GM23338 (cell line): Measurements from ENCODE around the gene TLR9. TPM values are rescaled to one million over a fixed set of nuclear protein-coding genes. Genes with fewer than 3 reads are reported as not detected.

Source experiments
- ATAC-seq: fragments of 200-7000 bp; cut with Tn5 transposase; 3 replicates; pipeline ENCODE4 v1.9.1; 2020
- DNase-seq: peaks from one replicate; pipeline ENCODE4 v3.0.0-alpha.2; 2015; ENCODE audit warnings: low spot score
- H2AFZ ChIP-seq: fragments of 200-600 bp; sonication (generic); 2 replicates; pipeline ENCODE4 v1.8.0; 2016; ENCODE audit warnings: antibody characterized with exemption, mild to moderate bottlenecking, moderate library complexity
- H3F3A ChIP-seq: fragments of 200-600 bp; sonication (generic); replicated peaks from 2 replicates; pipeline ENCODE4 v1.8.0; 2017; ENCODE audit warnings: antibody characterized with exemption, mixed run types, low read depth
- H3K27ac ChIP-seq: fragments of 200-600 bp; sonication (generic); 2 replicates; pipeline ENCODE4 v1.6.1; 2016; ENCODE audit warnings: low read depth
- H3K27me3 ChIP-seq: fragments of 200-600 bp; sonication (generic); 2 replicates; pipeline ENCODE4 v1.8.0; 2016; ENCODE audit warnings: mild to moderate bottlenecking, mixed run types, moderate library complexity; ENCODE audit not compliant: insufficient read depth
- H3K36me3 ChIP-seq: fragments of 200-600 bp; sonication (generic); 2 replicates; pipeline ENCODE4 v1.8.0; 2016; ENCODE audit warnings: mild to moderate bottlenecking; ENCODE audit not compliant: insufficient read depth
- H3K4me1 ChIP-seq: fragments of 200-600 bp; sonication (generic); 2 replicates; pipeline ENCODE4 v1.8.0; 2016; ENCODE audit warnings: mild to moderate bottlenecking, moderate library complexity; ENCODE audit not compliant: insufficient read depth
- H3K4me2 ChIP-seq: fragments of 200-600 bp; sonication (generic); 2 replicates; pipeline ENCODE4 v1.7.1; 2017; ENCODE audit warnings: mixed run types
- H3K4me3 ChIP-seq: fragments of 200-600 bp; sonication (generic); 2 replicates; pipeline ENCODE4 v1.6.1; 2016; ENCODE audit warnings: mixed run types
- H3K79me2 ChIP-seq: fragments of 200-600 bp; sonication (generic); replicated peaks from 2 replicates; pipeline ENCODE4 v1.8.0; 2017; ENCODE audit warnings: mild to moderate bottlenecking; ENCODE audit not compliant: insufficient read depth
- H3K9me2 ChIP-seq: fragments of 200-600 bp; sonication (generic); 2 replicates; pipeline ENCODE4 v1.8.0; 2017; ENCODE audit not compliant: insufficient read depth
- H4K20me1 ChIP-seq: fragments of 200-600 bp; sonication (generic); replicated peaks from 2 replicates; pipeline ENCODE4 v1.8.0; 2017; ENCODE audit warnings: mild to moderate bottlenecking; ENCODE audit not compliant: insufficient read depth
- H3K27ac Mint-ChIP-seq: 2 replicates; pipeline ENCODE4 v1.8.0; 2020; ENCODE audit warnings: inconsistent platforms, mild to moderate bottlenecking, moderate library complexity, mixed read lengths
- H3K27me3 Mint-ChIP-seq: 3 replicates; pipeline ENCODE4 v1.8.0; 2022; ENCODE audit warnings: low read depth, mild to moderate bottlenecking, moderate library complexity, mixed read lengths, inconsistent platforms; ENCODE audit not compliant: insufficient read depth, poor library complexity
- H3K36me3 Mint-ChIP-seq: 3 replicates; pipeline ENCODE4 v1.8.0; 2021; ENCODE audit warnings: low read depth, mild to moderate bottlenecking, inconsistent platforms, moderate library complexity, mixed read lengths
- H3K4me1 Mint-ChIP-seq: 3 replicates; pipeline ENCODE4 v1.8.0; 2020; ENCODE audit warnings: mild to moderate bottlenecking, inconsistent platforms, mixed read lengths
- H3K4me3 Mint-ChIP-seq: 3 replicates; pipeline ENCODE4 v1.8.0; 2021; ENCODE audit warnings: moderate library complexity, mild to moderate bottlenecking, inconsistent platforms, mixed read lengths
- H3K9me3 Mint-ChIP-seq: 3 replicates; pipeline ENCODE4 v1.8.0; 2020; ENCODE audit warnings: moderate library complexity, mild to moderate bottlenecking, inconsistent platforms, mixed read lengths
- CREB1 ChIP-seq: fragments of 250-450 bp; sonication (Bioruptor Pico); IDR thresholded peaks from 2 replicates; pipeline ENCODE4 v1.5.0; 2020; ENCODE audit warnings: low read depth, mild to moderate bottlenecking, moderate library complexity
- CTCF ChIP-seq, 2 experiments: fragments of 200-600 bp in 1 of 2; sonication (generic) in 1 of 2; conservative IDR thresholded peaks; 2 replicates each; pipeline versions ENCODE4 v1.5.1 to v1.6.1; 2016 to 2017; ENCODE audit warnings: antibody characterized with exemption in 2 of 2, low read depth in 2 of 2, mild to moderate bottlenecking in 2 of 2, moderate library complexity in 1 of 2
- ETS1 ChIP-seq: IDR thresholded peaks from 2 replicates; pipeline ENCODE4 v1.6.1; 2016; ENCODE audit warnings: antibody characterized with exemption
- EZH2 ChIP-seq: fragments of 200-600 bp; sonication (generic); IDR thresholded peaks from one replicate; pipeline ENCODE4 v1.8.0; 2017; ENCODE audit warnings: antibody characterized with exemption, mild to moderate bottlenecking, low read depth; ENCODE audit not compliant: unreplicated experiment
- EZH2phosphoT487 ChIP-seq: fragments of 200-600 bp; sonication (generic); IDR thresholded peaks from one replicate; pipeline ENCODE4 v1.8.1; 2018; ENCODE audit warnings: antibody characterized with exemption; ENCODE audit not compliant: unreplicated experiment
- JUNB ChIP-seq: IDR thresholded peaks from one replicate; pipeline ENCODE4 v1.6.1; 2016; ENCODE audit warnings: antibody characterized with exemption; ENCODE audit not compliant: unreplicated experiment
- ZNF331 ChIP-seq: fragments of 250-450 bp; sonication (Bioruptor Pico); IDR thresholded peaks from 2 replicates; pipeline ENCODE4 v1.5.0; 2020; ENCODE audit warnings: low read depth, mild to moderate bottlenecking, moderate library complexity
- ZNF462 ChIP-seq: fragments of 250-450 bp; sonication (Bioruptor Pico); IDR thresholded peaks from 2 replicates; pipeline ENCODE4 v1.5.0; 2020; ENCODE audit warnings: mild to moderate bottlenecking, moderate library complexity
- polyA plus RNA-seq: library from polyadenylated mRNA; unstranded; fragments of >200 nt; fragmentation: Nextera tagmentation; extraction: Ambion mirVana; gene quantifications from 2 replicates; pipeline ENCODE4 v1.2.1, GENCODE V29; 2016
- total RNA-seq: library from RNA; depleted of rRNA; stranded (reverse); fragments of >200 nt; shearing (Covaris generic); gene quantifications from 2 replicates; pipeline ENCODE4 v1.2.3, GENCODE V29; 2014

Gene TLR9
- total and polyA plus RNA-seq, 2 experiments from 2014 or later: not detected

GRCh38 chr3:52270252-52270754 lies 44.9 kb upstream of the TLR9 start:
- Histone ChIP-seq H4K20me1 (peaks cover 71% of the 10 kb centered on the region), H3K79me2 (peaks cover 95% of the 10 kb centered on the region), H3F3A (peaks cover 13% of the 10 kb centered on the region), H3K4me3 (no peak overlapping the region), H3K36me3 (peaks cover 48% of the 10 kb centered on the region), H3K27ac (no peak overlapping the region), H3K4me1 (no peaks in the 10 kb centered on the region), H3K27me3 (no peaks in the 10 kb centered on the region), H2AFZ (no peak overlapping the region), H3K9me2 (no peaks in the 10 kb centered on the region), H3K4me2 (no peak overlapping the region)
- Mint-ChIP-seq H3K27ac (no peak overlapping the region), H3K4me1 (peaks cover 3% of the 10 kb centered on the region), H3K36me3 (peaks cover 81% of the 10 kb centered on the region), H3K27me3 (peaks cover 3% of the 10 kb centered on the region), H3K4me3 (no peak overlapping the region), H3K9me3 (no peaks in the 10 kb centered on the region)
- DNase-seq: no peak
- ATAC-seq: no peak
- TF ChIP-seq JUNB (no peak), CTCF (conservative IDR thresholded peaks at IDR 0.05; ENCODE audit: low read depth in 2 of 2) (no peak), EZH2 (no peak), ETS1 (no peak), EZH2phosphoT487 (no peak), ZNF462 (no peak), ZNF331 (CRISPR knock-in tag) (no peak), CREB1 (no peak)
